ENCODE data around the gene TRIM54.
"Not testable (repeated sequence)": the region's sequence is repeated elsewhere in the genome, so short reads cannot be mapped to it uniquely, and the experiment has no call there.

Gene TRIM54

DNA sequence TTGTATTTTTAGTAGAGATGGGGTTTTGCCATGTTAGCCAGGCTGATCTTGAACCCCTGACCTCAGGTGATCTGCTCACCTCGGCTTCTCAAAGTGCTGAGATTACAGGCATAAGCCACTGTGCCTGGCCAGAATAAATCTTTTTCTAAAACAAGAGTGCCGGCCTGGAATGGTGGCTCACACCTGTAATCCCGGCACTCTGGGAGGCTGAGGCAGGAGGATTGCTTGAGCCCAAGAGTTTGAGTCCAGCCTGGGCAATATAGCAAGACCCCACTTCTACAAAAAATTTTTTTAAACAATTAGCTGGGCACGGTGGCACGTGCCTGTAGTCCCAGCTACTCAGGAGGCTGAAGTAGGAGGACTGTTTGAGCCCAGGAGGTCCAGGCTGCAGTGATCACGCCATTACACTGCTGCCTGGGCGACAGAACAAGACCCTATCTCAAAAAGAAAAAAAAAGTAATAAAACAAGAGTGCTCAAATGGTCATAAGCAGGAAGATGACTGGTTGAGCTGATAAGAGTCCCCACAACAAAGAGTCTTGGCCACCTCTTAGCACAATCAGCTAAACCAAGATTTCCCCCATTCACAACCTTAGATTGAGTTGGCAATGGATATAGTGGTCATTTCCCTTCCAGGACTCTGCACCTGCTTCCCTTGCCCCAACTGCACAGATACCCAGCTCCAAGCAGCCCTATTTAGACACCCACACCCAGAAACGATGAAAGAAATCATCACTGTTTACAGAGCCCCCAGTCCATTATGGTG lies 31.8 kb downstream of the TRIM54 start:
- DNase-seq (ENCODE audit: low read depth): no peak

DNA sequence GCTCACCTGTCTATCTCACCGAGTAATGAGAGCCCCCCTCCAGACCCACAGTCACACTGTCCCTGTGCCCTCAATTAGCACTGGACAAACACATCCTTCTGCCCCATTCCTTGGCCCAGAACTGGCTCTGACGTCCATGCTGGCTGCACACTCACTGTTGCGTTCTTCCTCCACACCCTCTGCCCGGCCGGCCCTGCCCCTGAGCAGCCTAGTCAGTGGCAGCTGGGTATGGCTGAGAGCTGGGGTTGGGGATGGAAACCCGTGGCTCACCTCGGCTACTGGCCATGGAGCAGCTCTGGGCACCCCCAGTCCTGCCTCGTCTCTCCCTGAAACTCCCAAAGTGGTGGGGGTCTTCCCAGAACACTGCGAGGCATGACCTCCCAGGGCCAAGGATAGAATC lies 32.5 kb downstream of the TRIM54 start:
- no peak for DNase-seq (ENCODE audit: low read depth)

DNA sequence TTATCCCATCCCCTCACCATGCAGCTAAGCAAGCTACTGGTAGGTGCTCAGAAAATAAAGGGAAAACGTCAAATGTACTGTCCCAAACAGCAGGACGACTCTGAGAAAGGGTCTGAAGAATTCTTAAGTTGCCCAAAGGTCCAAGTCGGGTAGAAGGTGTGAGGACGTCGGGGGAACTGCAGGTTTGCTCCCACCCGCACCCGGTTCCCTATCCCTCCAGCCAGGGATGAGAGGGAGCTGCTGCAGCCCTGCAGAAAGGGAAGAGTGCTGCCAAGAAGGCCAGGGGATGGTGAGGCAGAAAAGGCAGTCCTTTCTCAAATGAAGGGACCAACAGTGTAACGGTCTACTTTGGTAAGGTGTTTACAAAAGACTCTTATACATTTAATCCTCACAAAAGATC lies 32.9 kb downstream of the TRIM54 start:
- no peak for DNase-seq (ENCODE audit: low read depth)

DNA sequence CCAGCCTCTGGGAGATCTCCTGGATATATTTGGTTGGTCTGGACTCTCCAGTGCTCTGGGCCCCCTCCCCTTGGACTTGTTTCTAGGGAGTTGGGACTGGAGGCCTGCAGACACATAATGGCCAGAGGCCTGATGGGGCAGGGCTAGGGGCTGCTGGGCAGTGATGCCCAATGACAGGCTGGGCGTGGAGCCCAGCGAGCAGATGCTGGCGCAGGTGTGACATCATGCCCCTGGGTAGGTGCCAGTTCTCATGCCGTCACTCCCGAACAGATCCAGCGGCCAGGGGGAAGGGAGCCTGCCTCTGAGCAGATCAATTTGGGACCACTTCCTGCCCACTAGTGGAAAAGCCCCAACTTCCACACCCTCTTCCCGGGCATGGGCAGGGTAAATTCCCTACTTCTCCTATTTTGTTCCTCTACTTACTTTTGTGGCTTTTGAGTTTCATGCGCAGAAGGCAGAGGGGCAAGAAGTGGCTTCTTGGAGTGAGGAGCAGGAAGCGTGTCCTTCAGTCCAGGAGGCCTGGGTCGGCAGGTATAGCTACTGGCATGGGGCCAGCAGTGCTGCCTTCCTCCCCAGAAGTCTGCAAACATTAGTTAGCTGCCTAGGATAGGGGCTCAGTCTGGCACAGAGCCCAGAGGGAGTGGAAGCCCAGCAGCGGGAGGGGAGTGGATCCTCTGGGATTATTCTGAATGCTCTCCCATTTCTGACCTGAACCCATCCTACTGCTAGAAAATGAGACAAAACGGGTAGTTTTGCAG lies 34.6 kb downstream of the TRIM54 start:
- no peak for DNase-seq (ENCODE audit: low read depth)

DNA sequence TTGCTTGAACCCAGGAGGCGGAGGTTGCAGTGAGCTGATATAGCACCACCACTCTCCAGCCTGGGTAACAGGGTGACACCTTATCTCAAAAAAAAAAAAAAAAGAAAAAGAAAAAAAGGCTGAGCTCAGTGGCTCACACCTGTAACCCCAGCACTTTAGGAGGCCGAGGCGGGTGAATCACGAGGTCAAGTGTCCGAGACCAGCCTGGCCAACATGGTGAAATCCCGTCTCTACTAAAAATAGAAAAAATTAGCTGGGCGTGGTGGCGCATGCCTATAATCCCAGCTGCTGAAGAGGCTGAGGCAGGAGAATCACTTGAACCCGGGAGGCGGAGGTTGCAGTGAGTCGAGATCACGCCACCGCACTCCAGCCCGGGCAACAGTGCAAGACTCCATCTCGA lies 37.6 kb downstream of the TRIM54 start:
- not testable (repeated sequence) for DNase-seq (ENCODE audit: low read depth)

DNA sequence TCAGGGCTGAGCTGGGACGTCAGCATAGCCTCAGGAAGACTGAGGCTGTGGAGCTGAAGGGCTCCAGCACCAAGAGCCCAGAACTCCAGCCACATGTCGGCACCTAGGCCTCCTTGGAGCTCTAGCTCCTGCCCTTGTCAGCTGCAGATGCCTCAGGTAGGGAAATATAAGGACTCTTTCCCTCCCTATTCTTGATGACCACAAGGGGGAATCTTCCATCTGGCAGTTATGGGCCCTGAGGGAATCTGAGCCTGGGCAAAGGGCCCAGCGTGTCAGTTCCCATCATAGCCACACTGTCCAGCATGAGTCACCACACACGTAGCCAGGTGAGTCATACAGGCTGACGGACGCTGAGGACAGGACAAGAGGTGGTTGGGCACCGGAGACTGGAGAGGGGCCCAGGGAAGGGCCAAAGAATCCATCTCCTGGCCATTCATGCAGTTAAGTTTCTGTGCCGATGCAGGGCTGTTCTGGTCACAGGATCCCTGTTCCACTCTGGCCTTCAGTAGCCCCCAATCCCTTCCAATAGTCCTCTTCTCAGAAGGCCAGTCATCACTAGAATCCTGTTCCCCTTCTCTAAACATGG lies 38.8 kb downstream of the TRIM54 start:
- DNase-seq (ENCODE audit: low read depth): no peak

DNA sequence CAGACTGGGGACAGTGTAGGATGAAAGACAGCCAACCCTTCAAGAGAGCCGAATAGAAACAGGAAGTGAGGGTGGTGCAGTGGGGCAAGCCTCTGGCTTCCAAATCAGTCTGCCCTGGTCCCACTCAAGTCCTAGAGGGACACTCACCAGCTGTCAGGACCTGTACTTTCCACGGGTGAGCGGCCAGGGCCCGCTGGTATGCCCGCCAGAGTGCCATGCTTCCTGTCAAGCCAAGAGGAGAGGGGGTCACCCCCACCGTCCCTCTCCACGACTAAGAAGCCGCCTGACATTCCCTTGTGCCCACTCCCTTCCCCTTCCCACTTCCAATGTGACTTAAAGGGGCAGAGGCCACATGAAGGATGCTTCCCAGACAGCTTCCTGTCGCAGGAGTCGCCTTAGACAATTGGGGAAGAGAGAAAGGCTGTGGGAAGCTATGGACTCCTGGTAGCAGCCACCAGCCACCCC lies 40.1 kb downstream of the TRIM54 start:
- no peak for DNase-seq (ENCODE audit: low read depth)

DNA sequence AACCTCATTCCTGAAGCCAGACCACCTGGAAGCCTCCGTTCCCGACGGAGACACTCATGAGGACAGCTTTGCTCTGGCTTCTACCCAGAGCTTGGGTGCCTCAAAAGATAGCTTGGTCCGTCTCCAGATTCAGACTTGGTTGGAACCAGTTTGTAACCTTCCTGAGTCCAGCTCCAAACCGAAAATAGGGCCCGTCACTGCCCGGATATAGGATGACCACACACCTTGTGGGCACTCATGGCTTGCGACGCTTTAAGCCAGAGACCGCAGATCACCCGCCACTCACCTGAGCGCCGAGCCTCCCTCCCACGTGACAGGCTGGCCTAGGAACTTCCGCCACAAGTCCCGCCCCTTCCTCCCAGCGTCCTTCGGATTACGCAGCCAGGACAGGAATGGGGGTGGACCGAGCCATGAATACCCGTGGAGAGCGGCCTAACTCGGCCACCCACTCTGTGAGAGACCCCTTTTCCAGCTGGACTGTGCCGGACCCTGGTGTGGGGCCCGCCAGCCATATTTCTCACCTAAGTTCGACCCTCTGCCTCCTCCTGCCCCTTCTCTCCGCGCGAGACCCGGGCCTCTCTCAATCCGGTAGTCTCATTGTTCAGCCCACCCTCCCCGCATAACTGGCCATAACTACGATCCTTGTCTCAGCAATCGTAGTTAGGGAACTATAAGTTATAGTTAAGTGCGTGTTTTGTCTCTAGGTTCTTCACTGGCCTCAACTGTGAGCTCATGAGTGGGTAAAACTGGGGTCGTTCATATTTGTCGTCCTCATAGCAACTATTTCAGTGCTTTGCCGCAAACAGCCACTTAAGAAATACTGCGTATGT lies 40.8 kb downstream of the TRIM54 start, which contains the start of gene MPV17:
TSS of gene MPV17 (minus strand) at position 332 of the 830 bp plus-strand sequence. CDS start 580 bp downstream, outside the sequence.
- peak; percentile 64 for DNase-seq (ENCODE audit: low read depth)

DNA sequence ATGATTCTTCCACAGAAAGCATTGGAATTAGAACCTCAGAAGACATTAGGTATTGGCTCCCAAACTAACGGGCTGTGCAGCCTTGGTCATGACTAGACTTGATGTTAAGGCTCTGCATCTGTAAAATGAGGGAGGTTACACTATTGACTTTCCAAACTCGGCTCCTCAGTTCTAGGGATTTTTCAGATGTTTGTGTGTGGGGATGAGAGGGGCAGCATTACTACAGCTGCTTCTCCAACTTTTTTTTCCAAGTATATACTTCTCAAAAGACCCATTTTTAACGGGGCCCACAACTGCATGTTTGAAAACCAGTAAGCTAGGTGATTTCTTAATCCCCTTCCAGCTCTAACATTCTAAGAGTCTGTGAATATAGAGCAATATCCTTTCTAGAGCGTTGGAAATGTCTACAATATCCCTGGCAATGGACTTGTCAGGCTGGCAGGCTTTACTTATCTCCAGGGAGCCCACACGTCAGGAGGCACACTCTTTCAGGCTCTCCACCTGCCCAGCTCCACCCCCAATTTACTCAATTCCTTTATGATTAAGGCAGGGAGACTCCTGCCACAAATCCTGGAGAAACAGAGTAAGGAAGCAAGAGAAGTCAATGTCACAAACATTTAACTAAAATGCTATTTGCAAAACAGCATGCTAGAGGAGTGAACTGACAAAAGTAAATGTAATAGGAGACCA lies 41.5 kb downstream of the TRIM54 start:
- no peak for DNase-seq (ENCODE audit: low read depth)

DNA sequence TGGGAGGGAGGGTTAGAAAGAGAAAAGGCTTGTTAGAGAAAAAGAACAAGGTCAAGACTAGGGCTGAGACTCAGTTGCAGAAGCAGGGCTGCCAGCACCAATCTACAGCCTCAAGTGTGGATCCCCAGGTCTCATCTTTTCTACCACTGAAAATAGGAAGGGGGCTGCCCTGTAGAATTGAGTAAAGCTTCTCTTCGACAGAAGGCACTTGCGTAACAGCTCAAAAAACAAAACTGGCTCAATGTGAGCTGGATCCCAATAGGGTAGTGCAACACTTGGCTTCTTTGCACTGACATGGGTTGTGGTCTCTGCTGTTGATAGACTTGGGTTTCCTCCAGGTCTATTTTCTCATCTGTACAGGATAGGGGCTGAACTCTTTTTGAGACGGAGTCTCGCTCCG lies 42.5 kb downstream of the TRIM54 start:
- no peak for DNase-seq (ENCODE audit: low read depth)

DNA sequence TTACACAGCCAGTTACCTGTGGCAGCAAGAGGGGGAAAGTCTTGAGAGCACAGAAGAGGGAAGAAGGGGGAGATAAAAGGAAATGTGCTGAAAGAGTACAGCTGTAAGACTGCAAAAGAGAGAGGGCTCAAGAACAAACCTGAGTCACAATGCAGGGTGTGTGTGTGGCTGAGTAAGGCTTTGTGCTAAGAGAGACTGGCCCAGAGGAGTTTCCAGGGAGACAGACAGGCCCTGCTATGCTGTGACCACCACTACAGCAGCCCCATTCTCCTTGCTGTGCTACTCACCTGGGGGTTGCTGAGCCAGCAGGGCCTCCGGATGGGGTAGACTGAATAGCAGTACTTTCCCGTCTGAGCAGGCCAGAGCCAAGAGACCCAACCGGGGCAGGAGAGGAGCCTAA lies 53.1 kb downstream of the TRIM54 start:
- DNase-seq (ENCODE audit: low read depth): no peak

DNA sequence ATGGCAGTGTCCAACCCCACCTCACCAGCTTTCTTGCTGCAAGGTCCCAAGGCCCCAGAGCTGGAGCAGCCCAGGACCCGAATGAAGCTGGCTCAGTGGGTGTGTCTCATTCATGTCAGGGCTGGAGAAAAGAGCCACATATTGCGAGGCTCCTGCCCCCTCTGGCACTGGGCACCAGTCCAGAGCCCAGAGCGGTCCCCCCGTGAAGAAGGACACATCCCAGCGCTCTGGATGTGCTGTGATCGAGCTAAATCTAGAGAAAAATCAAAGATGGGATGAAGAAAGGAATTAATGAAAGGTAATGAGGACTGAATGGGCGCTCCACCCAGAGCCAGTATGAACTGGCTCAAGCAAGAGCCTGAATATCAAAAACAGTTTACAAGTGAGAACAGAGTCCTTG lies 53.9 kb downstream of the TRIM54 start:
- DNase-seq (ENCODE audit: low read depth): no peak

DNA sequence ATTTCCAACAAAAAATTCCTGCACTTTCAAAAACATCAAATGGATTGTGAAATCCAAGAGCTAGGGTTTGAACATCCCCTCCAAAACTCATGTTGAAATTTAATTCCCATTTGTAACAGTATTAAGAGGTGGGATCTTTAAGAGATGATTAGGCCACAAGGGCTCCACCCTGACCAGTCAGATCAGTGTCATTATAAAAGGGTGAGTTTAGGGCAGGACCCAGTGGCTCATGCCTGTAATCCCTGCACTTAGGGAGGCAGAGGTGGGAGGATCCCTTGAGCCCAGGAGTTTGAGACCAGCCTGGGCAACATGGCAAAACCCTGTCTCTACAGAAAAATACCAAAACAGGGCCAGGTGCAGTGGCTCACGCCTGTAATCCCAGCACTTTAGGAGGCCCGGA lies 65.4 kb downstream of the TRIM54 start:
- no peak for DNase-seq (ENCODE audit: low read depth)

DNA sequence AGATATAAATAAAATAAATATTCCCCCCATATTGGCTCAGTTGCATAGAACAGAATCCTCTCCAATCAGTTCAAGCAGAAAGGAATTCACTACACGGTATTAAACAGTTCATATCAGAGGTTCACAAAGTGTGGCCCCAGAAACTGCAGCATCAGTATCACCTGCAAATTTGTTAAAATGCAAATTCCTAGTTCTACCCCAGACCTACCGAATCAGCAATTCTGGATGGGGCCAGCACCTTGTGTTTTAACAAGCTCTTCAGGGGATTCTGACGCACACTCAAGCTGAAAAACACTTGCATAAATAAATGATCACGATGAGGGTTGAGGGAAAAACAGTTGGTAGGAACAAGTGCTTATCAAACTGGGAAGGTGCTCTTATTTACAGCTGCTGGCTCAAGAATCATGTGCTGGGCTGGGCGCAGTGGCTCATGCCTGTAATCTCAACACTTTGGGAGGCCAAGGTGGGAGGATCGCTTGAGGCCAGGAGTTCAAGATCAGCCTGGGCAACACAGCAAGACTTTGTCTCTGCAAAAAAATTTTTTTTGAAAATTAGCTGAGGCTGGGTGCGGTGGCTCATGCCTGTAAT lies 68.0 kb downstream of the TRIM54 start:
- DNase-seq (ENCODE audit: low read depth): no peak

DNA sequence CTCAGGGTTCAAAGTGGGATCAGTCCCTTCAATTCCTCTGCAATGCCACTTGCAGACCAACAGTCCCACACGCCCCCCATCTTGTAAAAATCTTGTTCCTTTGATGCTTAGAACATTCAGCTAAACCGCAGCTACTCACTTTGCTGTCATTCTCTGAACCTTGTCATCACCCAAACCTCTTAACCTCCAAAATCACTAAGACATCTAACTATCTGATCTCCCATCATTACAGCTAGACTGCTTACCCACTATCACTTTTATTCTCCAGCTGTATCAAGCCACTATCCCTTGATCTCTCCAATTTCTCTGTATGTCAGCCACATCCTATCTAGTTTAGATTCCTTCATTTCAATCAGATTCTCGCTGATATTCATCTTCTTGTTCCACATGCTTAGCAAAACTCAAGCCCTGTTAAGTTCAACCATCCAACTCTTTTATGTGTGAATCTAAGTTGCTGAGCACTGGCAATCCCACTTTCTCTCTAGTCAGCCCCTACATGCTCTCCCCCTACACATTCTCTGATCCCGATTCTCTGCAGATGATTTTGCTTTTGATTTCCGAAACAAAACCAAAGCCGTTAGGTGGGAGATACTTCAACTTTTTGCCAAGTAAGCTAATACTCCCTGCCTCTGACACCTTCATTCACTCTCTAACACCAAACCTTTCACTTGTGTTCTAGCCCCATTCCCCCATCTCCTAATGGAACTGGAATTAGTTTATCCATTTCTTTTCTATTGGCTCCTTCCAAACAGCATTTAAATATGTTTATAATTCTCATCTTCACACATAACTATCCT lies 69.8 kb downstream of the TRIM54 start:
- DNase-seq (ENCODE audit: low read depth): no peak

DNA sequence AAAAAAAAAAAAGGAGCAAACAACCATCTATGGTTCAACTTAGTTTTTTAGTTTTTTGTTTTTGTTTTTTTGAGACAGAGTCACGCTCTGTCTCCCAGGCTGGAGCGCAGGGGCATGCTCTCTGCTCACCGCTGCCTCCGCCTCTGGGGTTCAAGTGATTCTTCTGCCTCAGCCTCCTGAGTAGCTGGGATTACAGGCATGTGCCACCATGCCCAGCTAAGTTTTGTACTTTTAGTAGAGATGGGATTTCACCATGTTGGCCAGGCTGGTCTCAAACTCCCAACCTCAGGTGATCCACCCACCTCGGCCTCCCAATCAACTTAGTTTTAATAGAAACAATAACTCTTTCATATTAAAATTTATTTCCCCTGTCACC lies 71.1 kb downstream of the TRIM54 start:
- not testable (repeated sequence) for DNase-seq (ENCODE audit: low read depth)

DNA sequence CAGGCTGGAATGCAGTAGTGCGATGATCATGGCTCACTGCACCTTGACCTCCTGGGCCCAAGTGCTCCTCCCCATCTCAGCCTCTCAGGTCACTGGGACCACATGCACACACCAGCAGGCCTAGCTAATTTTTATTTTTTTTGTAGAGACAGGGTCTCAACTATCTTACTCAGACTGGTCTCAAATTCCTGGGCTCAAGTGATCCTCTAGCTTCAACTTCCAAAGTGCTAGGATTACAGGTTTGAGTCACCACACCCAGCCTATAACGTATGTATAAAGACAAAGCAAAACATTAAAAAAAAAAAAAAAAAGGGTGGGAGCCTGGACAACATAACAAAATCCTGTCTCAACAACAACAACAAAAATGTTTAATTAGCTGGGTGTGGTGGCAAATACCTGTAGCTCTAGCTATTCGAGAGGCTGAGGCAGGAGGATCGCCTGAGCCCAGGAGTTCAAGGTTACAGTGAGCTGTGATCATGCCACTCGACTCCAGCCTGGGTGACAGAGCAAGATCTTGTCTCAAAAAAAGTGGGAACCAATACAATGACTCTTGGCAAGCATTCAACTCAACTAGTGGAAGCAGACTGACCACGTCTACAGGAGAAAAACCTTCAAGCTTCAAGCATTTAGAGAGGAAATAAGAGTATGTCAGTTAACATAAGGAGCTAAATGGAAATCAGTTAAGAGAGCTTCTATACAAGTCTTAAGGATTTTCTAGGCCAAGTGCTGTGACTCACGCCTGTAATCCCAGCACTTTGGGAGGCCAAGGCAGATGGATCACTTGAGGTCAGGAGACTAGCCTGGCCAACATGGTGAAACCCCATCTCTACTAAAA lies 71.8 kb downstream of the TRIM54 start:
- DNase-seq (ENCODE audit: low read depth): no peak

DNA sequence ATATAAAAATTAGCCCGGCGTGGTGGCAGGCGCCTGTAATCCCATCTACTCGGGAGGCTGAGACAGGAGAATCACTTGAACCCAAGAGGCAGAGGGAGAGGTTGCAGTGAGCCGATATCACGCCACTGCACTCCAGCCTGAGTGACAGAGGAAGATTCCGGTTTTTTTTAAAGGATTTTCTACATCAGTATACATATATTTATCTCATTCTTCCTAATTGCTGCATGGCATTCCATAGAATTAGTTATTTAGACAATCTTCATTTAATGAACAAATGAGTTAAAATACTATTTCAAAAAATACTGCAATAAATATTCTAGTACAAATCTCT lies 72.3 kb downstream of the TRIM54 start:
- DNase-seq (ENCODE audit: low read depth): no peak

DNA sequence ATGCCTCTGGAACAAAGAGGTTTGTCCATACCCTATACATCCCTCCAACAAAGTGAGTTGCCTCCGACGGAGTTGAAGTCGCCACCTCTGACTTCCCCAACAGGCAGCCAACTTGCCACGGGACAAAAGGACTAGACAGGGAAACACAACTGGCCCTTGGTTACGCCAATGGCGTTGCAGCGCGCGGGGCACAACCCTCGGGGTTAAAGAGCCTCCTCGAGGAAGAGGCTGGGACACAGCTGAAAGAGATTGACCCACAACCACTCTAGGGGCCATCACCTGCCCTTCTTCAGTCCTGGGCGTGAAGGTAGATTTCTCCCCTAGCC lies 73.8 kb downstream of the TRIM54 start:
- DNase-seq (ENCODE audit: low read depth): no peak
